Measurements from ENCODE around the gene GALNT9.

DNA sequence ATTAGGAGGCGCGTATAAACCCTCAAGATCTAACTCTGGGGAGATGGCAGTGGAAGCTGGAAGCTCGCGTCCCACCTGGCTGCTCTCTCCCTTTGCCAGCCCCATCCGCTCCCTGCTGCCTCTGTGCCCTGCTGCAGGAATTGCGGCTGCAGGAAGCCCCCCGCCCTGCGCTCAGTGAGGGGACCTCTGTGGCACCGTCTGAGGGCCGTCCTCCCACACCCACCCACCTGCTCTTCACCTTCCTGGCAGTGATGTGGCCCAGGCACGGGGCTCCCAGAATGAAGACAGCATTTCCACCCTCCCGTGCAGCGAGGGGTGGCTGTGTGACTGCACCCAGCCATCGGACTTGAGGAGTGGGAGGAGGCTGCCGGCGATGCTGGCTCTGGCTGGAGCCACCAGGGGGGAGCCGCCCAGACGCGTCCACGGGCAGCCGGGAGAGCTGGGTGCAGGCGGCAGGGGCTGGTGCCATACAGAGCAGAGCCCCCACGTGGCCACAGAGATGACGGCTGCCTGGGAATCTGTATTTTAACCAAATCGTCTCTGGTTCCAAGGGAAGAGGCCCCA, 28.3 kb upstream of the GALNT9 start:
- no peak for TF ChIP-seq ISL1 (CRISPR knock-in tag; IDR thresholded peaks at IDR 0.05)
- TF ChIP-seq ZNF70 (CRISPR knock-in tag; IDR thresholded peaks at IDR 0.05) = no peak
- no peak for TF ChIP-seq ZFP30 (CRISPR knock-in tag; IDR thresholded peaks at IDR 0.05)
- TF ChIP-seq, protein P1, sequence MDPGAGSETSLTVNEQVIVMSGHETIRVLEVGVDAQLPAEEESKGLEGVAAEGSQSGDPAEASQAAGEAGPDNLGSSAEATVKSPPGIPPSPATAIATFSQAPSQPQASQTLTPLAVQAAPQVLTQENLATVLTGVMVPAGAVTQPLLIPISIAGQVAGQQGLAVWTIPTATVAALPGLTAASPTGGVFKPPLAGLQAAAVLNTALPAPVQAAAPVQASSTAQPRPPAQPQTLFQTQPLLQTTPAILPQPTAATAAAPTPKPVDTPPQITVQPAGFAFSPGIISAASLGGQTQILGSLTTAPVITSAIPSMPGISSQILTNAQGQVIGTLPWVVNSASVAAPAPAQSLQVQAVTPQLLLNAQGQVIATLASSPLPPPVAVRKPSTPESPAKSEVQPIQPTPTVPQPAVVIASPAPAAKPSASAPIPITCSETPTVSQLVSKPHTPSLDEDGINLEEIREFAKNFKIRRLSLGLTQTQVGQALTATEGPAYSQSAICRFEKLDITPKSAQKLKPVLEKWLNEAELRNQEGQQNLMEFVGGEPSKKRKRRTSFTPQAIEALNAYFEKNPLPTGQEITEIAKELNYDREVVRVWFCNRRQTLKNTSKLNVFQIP (CRISPR knock-in tag; IDR thresholded peaks at IDR 0.05; ENCODE audit: borderline replicate concordance, low read depth) = no peak
- TF ChIP-seq BACH2 (CRISPR knock-in tag; IDR thresholded peaks at IDR 0.05; ENCODE audit: borderline replicate concordance) = no peak
- TF ChIP-seq, protein P2, sequence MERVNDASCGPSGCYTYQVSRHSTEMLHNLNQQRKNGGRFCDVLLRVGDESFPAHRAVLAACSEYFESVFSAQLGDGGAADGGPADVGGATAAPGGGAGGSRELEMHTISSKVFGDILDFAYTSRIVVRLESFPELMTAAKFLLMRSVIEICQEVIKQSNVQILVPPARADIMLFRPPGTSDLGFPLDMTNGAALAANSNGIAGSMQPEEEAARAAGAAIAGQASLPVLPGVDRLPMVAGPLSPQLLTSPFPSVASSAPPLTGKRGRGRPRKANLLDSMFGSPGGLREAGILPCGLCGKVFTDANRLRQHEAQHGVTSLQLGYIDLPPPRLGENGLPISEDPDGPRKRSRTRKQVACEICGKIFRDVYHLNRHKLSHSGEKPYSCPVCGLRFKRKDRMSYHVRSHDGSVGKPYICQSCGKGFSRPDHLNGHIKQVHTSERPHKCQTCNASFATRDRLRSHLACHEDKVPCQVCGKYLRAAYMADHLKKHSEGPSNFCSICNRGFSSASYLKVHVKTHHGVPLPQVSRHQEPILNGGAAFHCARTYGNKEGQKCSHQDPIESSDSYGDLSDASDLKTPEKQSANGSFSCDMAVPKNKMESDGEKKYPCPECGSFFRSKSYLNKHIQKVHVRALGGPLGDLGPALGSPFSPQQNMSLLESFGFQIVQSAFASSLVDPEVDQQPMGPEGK (CRISPR knock-in tag; IDR thresholded peaks at IDR 0.05; ENCODE audit: borderline replicate concordance) = no peak
- TF ChIP-seq RARB (CRISPR knock-in tag; IDR thresholded peaks at IDR 0.05) = no peak
- TF ChIP-seq OSR1 (CRISPR knock-in tag; IDR thresholded peaks at IDR 0.05) = no peak
- TF ChIP-seq SNAI2 (CRISPR knock-in tag; IDR thresholded peaks at IDR 0.05) = no peak
- no peak for TF ChIP-seq GLIS3 (CRISPR knock-in tag; IDR thresholded peaks at IDR 0.05)
- TF ChIP-seq, protein P3, sequence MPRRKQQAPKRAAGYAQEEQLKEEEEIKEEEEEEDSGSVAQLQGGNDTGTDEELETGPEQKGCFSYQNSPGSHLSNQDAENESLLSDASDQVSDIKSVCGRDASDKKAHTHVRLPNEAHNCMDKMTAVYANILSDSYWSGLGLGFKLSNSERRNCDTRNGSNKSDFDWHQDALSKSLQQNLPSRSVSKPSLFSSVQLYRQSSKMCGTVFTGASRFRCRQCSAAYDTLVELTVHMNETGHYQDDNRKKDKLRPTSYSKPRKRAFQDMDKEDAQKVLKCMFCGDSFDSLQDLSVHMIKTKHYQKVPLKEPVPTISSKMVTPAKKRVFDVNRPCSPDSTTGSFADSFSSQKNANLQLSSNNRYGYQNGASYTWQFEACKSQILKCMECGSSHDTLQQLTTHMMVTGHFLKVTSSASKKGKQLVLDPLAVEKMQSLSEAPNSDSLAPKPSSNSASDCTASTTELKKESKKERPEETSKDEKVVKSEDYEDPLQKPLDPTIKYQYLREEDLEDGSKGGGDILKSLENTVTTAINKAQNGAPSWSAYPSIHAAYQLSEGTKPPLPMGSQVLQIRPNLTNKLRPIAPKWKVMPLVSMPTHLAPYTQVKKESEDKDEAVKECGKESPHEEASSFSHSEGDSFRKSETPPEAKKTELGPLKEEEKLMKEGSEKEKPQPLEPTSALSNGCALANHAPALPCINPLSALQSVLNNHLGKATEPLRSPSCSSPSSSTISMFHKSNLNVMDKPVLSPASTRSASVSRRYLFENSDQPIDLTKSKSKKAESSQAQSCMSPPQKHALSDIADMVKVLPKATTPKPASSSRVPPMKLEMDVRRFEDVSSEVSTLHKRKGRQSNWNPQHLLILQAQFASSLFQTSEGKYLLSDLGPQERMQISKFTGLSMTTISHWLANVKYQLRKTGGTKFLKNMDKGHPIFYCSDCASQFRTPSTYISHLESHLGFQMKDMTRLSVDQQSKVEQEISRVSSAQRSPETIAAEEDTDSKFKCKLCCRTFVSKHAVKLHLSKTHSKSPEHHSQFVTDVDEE (CRISPR knock-in tag; IDR thresholded peaks at IDR 0.05) = no peak
- TF ChIP-seq ESRRG (CRISPR knock-in tag; IDR thresholded peaks at IDR 0.05) = no peak
